ENCODE measurements around the gene LEMD3. TPM values are rescaled to one million over a fixed set of nuclear protein-coding genes. Genes with fewer than 3 reads are reported as not detected.

The LEMD3 gene
- total and polyA plus RNA-seq, 2 donors: 21.4 to 25.7 TPM

GRCh38 chr12:65182012-65182739 lies 12.8 kb downstream of the LEMD3 start:
- DNase-seq (ENCODE audit: low read depth in 6 of 9, low spot score in 9 of 9): no peak
- Histone ChIP-seq H3K4me3 (ENCODE audit: low read length in 2 of 2) (no peak overlapping the region), H3K4me1 (ENCODE audit: control insufficient read depth in 2 of 2, insufficient read depth in 2 of 2, low read length in 2 of 2) (peaks cover 0 to 4% of the 10 kb centered on the region in 2 donors), H3K27me3 (ENCODE audit: control insufficient read depth in 2 of 2, insufficient read depth in 1 of 2, low read length in 1 of 2) (no peaks in the 10 kb centered on the region), H3K27ac (ENCODE audit: low read depth in 1 of 2, low read length in 1 of 2) (no peak overlapping the region), H3K9me3 (ENCODE audit: control insufficient read depth in 2 of 2, insufficient read depth in 1 of 2, low read length in 1 of 2) (no peaks in the 10 kb centered on the region), H3K36me3 (ENCODE audit: control insufficient read depth in 2 of 2, insufficient read depth in 2 of 2, low read length in 1 of 2) (peaks cover 3 to 8% of the 10 kb centered on the region in 2 donors)
- WGBS: 95% methylated on average over 3 of the region's 3 CpGs

GRCh38 chr12:65184176-65184857 lies 14.9 kb downstream of the LEMD3 start:
- no peak for DNase-seq (ENCODE audit: low read depth in 6 of 9, low spot score in 9 of 9)
- 68% methylated on average over 5 of the region's 5 CpGs for WGBS
- Histone ChIP-seq H3K4me1 (ENCODE audit: control insufficient read depth in 2 of 2, insufficient read depth in 2 of 2, low read length in 2 of 2) (peaks cover 0 to 4% of the 10 kb centered on the region in 2 donors), H3K9me3 (ENCODE audit: control insufficient read depth in 2 of 2, insufficient read depth in 1 of 2, low read length in 1 of 2) (no peaks in the 10 kb centered on the region), H3K4me3 (ENCODE audit: low read length in 2 of 2) (no peak overlapping the region), H3K27me3 (ENCODE audit: control insufficient read depth in 2 of 2, insufficient read depth in 1 of 2, low read length in 1 of 2) (no peaks in the 10 kb centered on the region), H3K36me3 (ENCODE audit: control insufficient read depth in 2 of 2, insufficient read depth in 2 of 2, low read length in 1 of 2) (no peaks in the 10 kb centered on the region), H3K27ac (ENCODE audit: low read depth in 1 of 2, low read length in 1 of 2) (no peak overlapping the region)

- no peak for DNase-seq (ENCODE audit: low read depth in 6 of 9, low spot score in 9 of 9)
- H3K4me1 ChIP-seq (ENCODE audit: control insufficient read depth in 2 of 2, insufficient read depth in 2 of 2, low read length in 2 of 2): peaks cover 0 to 4% of the 10 kb centered on the region in 2 donors
- no peak overlapping the region for H3K27ac ChIP-seq (ENCODE audit: low read depth in 1 of 2, low read length in 1 of 2)
- no peaks in the 10 kb centered on the region for H3K36me3 ChIP-seq (ENCODE audit: control insufficient read depth in 2 of 2, insufficient read depth in 2 of 2, low read length in 1 of 2)
- 88% methylated on average over 1 of the region's 1 CpG for WGBS
- H3K27me3 ChIP-seq (ENCODE audit: control insufficient read depth in 2 of 2, insufficient read depth in 1 of 2, low read length in 1 of 2): no peaks in the 10 kb centered on the region
- H3K9me3 ChIP-seq (ENCODE audit: control insufficient read depth in 2 of 2, insufficient read depth in 1 of 2, low read length in 1 of 2): no peaks in the 10 kb centered on the region
- H3K4me3 ChIP-seq (ENCODE audit: low read length in 2 of 2): no peak overlapping the region
These were observed 15.5 kb downstream of the LEMD3 start for GRCh38 chr12:65184858-65185229.

GRCh38 chr12:65187665-65188064 lies 18.3 kb downstream of the LEMD3 start:
- Histone ChIP-seq H3K27me3 (ENCODE audit: control insufficient read depth in 2 of 2, insufficient read depth in 1 of 2, low read length in 1 of 2) (no peaks in the 10 kb centered on the region), H3K4me1 (ENCODE audit: control insufficient read depth in 2 of 2, insufficient read depth in 2 of 2, low read length in 2 of 2) (peaks cover 0 to 4% of the 10 kb centered on the region in 2 donors), H3K36me3 (ENCODE audit: control insufficient read depth in 2 of 2, insufficient read depth in 2 of 2, low read length in 1 of 2) (no peaks in the 10 kb centered on the region), H3K9me3 (ENCODE audit: control insufficient read depth in 2 of 2, insufficient read depth in 1 of 2, low read length in 1 of 2) (no peaks in the 10 kb centered on the region), H3K4me3 (ENCODE audit: low read length in 2 of 2) (no peak overlapping the region), H3K27ac (ENCODE audit: low read depth in 1 of 2, low read length in 1 of 2) (no peak overlapping the region)
- DNase-seq (ENCODE audit: low read depth in 6 of 9, low spot score in 9 of 9): no peak

- no peak overlapping the region for H3K4me3 ChIP-seq (ENCODE audit: low read length in 2 of 2)
- no peak overlapping the region for H3K27ac ChIP-seq (ENCODE audit: low read depth in 1 of 2, low read length in 1 of 2)
- H3K27me3 ChIP-seq (ENCODE audit: control insufficient read depth in 2 of 2, insufficient read depth in 1 of 2, low read length in 1 of 2): no peaks in the 10 kb centered on the region
- H3K4me1 ChIP-seq (ENCODE audit: control insufficient read depth in 2 of 2, insufficient read depth in 2 of 2, low read length in 2 of 2): peaks cover 0 to 4% of the 10 kb centered on the region in 2 donors
- H3K36me3 ChIP-seq (ENCODE audit: control insufficient read depth in 2 of 2, insufficient read depth in 2 of 2, low read length in 1 of 2): peaks cover 0 to 1% of the 10 kb centered on the region in 2 donors
- DNase-seq (ENCODE audit: low read depth in 6 of 9, low spot score in 9 of 9): no peak
- H3K9me3 ChIP-seq (ENCODE audit: control insufficient read depth in 2 of 2, insufficient read depth in 1 of 2, low read length in 1 of 2): no peaks in the 10 kb centered on the region
- 93% methylated on average over 3 of the region's 3 CpGs for WGBS
These were observed 18.9 kb downstream of the LEMD3 start for GRCh38 chr12:65188179-65188701.

- H3K27ac ChIP-seq (ENCODE audit: low read depth in 1 of 2, low read length in 1 of 2): no peak overlapping the region
- no peaks in the 10 kb centered on the region for H3K27me3 ChIP-seq (ENCODE audit: control insufficient read depth in 2 of 2, insufficient read depth in 1 of 2, low read length in 1 of 2)
- H3K4me1 ChIP-seq (ENCODE audit: control insufficient read depth in 2 of 2, insufficient read depth in 2 of 2, low read length in 2 of 2): no peaks in the 10 kb centered on the region
- no peak for DNase-seq (ENCODE audit: low read depth in 6 of 9, low spot score in 9 of 9)
- WGBS: 94% methylated on average over 4 of the region's 4 CpGs
- H3K9me3 ChIP-seq (ENCODE audit: control insufficient read depth in 2 of 2, insufficient read depth in 1 of 2, low read length in 1 of 2): no peaks in the 10 kb centered on the region
- H3K36me3 ChIP-seq (ENCODE audit: control insufficient read depth in 2 of 2, insufficient read depth in 2 of 2, low read length in 1 of 2): peaks cover 0 to 2% of the 10 kb centered on the region in 2 donors
- no peak overlapping the region for H3K4me3 ChIP-seq (ENCODE audit: low read length in 2 of 2)
These were observed 19.8 kb downstream of the LEMD3 start for GRCh38 chr12:65189028-65189718.

GRCh38 chr12:65192963-65193516 lies 23.7 kb downstream of the LEMD3 start:
- no peak overlapping the region for H3K4me3 ChIP-seq (ENCODE audit: low read length in 2 of 2)
- peaks cover 7 to 8% of the 10 kb centered on the region in 2 donors for H3K36me3 ChIP-seq (ENCODE audit: control insufficient read depth in 2 of 2, insufficient read depth in 2 of 2, low read length in 1 of 2)
- 51% methylated on average over 9 of the region's 9 CpGs for WGBS
- H3K4me1 ChIP-seq (ENCODE audit: control insufficient read depth in 2 of 2, insufficient read depth in 2 of 2, low read length in 2 of 2): no peaks in the 10 kb centered on the region
- no peak overlapping the region for H3K27ac ChIP-seq (ENCODE audit: low read depth in 1 of 2, low read length in 1 of 2)
- DNase-seq (ENCODE audit: low read depth in 6 of 9, low spot score in 9 of 9): no peak
- H3K9me3 ChIP-seq (ENCODE audit: control insufficient read depth in 2 of 2, insufficient read depth in 1 of 2, low read length in 1 of 2): peaks cover 0 to 4% of the 10 kb centered on the region in 2 donors
- H3K27me3 ChIP-seq (ENCODE audit: control insufficient read depth in 2 of 2, insufficient read depth in 1 of 2, low read length in 1 of 2): no peaks in the 10 kb centered on the region

GRCh38 chr12:65194949-65195348 lies 25.6 kb downstream of the LEMD3 start:
- H3K4me1 ChIP-seq (ENCODE audit: control insufficient read depth in 2 of 2, insufficient read depth in 2 of 2, low read length in 2 of 2): no peaks in the 10 kb centered on the region
- 99% methylated on average over 4 of the region's 4 CpGs for WGBS
- no peaks in the 10 kb centered on the region for H3K27me3 ChIP-seq (ENCODE audit: control insufficient read depth in 2 of 2, insufficient read depth in 1 of 2, low read length in 1 of 2)
- DNase-seq (ENCODE audit: low read depth in 6 of 9, low spot score in 9 of 9): no peak
- H3K27ac ChIP-seq (ENCODE audit: low read depth in 1 of 2, low read length in 1 of 2): no peak overlapping the region
- H3K4me3 ChIP-seq (ENCODE audit: low read length in 2 of 2): no peak overlapping the region
- H3K9me3 ChIP-seq (ENCODE audit: control insufficient read depth in 2 of 2, insufficient read depth in 1 of 2, low read length in 1 of 2): peaks cover 0 to 4% of the 10 kb centered on the region in 2 donors
- peaks cover 7 to 10% of the 10 kb centered on the region in 2 donors for H3K36me3 ChIP-seq (ENCODE audit: control insufficient read depth in 2 of 2, insufficient read depth in 2 of 2, low read length in 1 of 2)

Data from thymus (tissue), 11 donors.